ENCODE measurements around the gene ATRNL1. TPM values are rescaled to one million over a fixed set of nuclear protein-coding genes. Genes with fewer than 3 reads are reported as not detected.

ATRNL1 gene
- total and polyA plus RNA-seq, 2 of the 8 experiments (the other 6 are each of a cell fraction or from before 2014, with no cell fraction given), result 5.1 to 17.6 TPM

- TF ChIP-seq JUND (IDR thresholded peaks at IDR 0.05; ENCODE audit: low read length) (no peak), FOSL1 (IDR thresholded peaks at IDR 0.05; ENCODE audit: insufficient read depth, low read depth, low read length) (no peak), CBX8 (IDR thresholded peaks at IDR 0.05; ENCODE audit: borderline replicate concordance, low read depth, low read length) (no peak), SP2 (IDR thresholded peaks at IDR 0.05; ENCODE audit: low read length) (no peak), TEAD4 (IDR thresholded peaks at IDR 0.05; ENCODE audit: low read depth, low read length) (no peak)
Measured at GRCh38 chr10:115398026-115398425, 304.9 kb downstream of the ATRNL1 start (continued).

Measured in H1 (cell line).